GM19452 (cell line): ENCODE results near the gene SAA1.
A peak's percentile ranks its signal among the peaks of the same experiment; 100 is the strongest.
"Not testable (repeated sequence)": the region's sequence is repeated elsewhere in the genome, so short reads cannot be mapped to it uniquely, and the experiment has no call there.

ENCODE experiments used
- ATAC-seq: cut with Tn5 transposase; IDR thresholded peaks from one replicate; pipeline ENCODE4 v1.9.1; 2021; ENCODE audit not compliant: unreplicated experiment

The SAA1 gene

GRCh38 chr11:18254781-18255361 is 11.2 kb upstream of the SAA1 start:
- ATAC-seq = no peak

- ATAC-seq = no peak
Measured at GRCh38 chr11:18259259-18259658, 6.8 kb upstream of the SAA1 start.

GRCh38 chr11:18261721-18262120 is 4.3 kb upstream of the SAA1 start:
- no peak for ATAC-seq

- ATAC-seq = not testable (repeated sequence)
Measured at GRCh38 chr11:18262681-18263350, 3.2 kb upstream of the SAA1 start.

- no peak for ATAC-seq
Measured at GRCh38 chr11:18264035-18264434, 2.0 kb upstream of the SAA1 start.

GRCh38 chr11:18264677-18265555 is 1.1 kb upstream of the SAA1 start:
- no peak for ATAC-seq

- peak; percentile 68 for ATAC-seq
Measured at GRCh38 chr11:18267335-18268133, 1.5 kb downstream of the SAA1 start.

- ATAC-seq = not testable (repeated sequence)
Measured at GRCh38 chr11:18269252-18269651, 3.2 kb downstream of the SAA1 start.

GRCh38 chr11:18270102-18270501 is 4.0 kb downstream of the SAA1 start:
- no peak for ATAC-seq

- ATAC-seq = no peak
Measured at GRCh38 chr11:18271206-18271605, 5.1 kb downstream of the SAA1 start.

- no peak for ATAC-seq
Measured at GRCh38 chr11:18277565-18278271, 11.7 kb downstream of the SAA1 start.

- ATAC-seq = peak; percentile 87
Measured at GRCh38 chr11:18280438-18281045, 14.5 kb downstream of the SAA1 start.

GRCh38 chr11:18282626-18283025 is 16.6 kb downstream of the SAA1 start:
- ATAC-seq = no peak

- ATAC-seq = no peak
Measured at GRCh38 chr11:18285841-18286240, 19.8 kb downstream of the SAA1 start.

- ATAC-seq = no peak
Measured at GRCh38 chr11:18288911-18289310, 22.8 kb downstream of the SAA1 start.

- ATAC-seq = peak; percentile 60
Measured at GRCh38 chr11:18294862-18295261, 28.8 kb downstream of the SAA1 start.

- ATAC-seq = no peak
Measured at GRCh38 chr11:18295316-18295715, 29.3 kb downstream of the SAA1 start.

- no peak for ATAC-seq
Measured at GRCh38 chr11:18299721-18300120, 33.7 kb downstream of the SAA1 start.

GRCh38 chr11:18304745-18305144 is 38.7 kb downstream of the SAA1 start:
- no peak for ATAC-seq
